A673 (cell line): ENCODE measurements around the gene ADGRD1.

Experiments used
- EZH2 ChIP-seq: fragments of 200-600 bp; sonication (generic); IDR thresholded peaks from 2 replicates; pipeline ENCODE4 v1.6.1; 2017; ENCODE audit warnings: borderline replicate concordance, low read depth, mild to moderate bottlenecking, mixed read lengths, antibody characterized with exemption, low read length; ENCODE audit not compliant: poor library complexity, severe bottlenecking
- TF ChIP-seq, protein P1 (sequence below): fragments of 300-800, 200-600 bp; sonication (generic); conservative IDR thresholded peaks from 2 replicates; pipeline ENCODE4 v1.5.1; 2017; ENCODE audit warnings: low read depth, mild to moderate bottlenecking, antibody characterized with exemption, low read length, moderate library complexity, mixed read lengths

DNA sequence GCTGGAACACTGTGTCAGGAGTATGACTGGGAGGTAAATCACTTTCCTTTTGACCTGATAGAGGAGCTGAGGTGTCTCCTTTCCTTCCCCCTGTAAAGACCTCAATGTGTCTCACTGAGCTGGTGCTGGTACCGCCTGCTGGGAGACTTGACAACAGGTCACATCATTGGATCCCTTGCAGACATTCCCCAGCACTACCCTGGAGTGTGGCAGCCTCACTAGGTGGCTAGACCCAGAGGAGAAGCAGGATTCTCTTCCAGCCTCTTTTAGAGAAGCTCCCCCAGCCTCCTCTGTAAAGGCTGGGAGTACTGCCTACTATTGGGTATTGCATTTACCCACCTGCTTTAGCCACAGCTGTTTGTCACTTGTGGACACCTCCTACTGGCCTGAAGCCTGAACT is 223.9 kb downstream of the ADGRD1 start:
- TF ChIP-seq, protein P1, sequence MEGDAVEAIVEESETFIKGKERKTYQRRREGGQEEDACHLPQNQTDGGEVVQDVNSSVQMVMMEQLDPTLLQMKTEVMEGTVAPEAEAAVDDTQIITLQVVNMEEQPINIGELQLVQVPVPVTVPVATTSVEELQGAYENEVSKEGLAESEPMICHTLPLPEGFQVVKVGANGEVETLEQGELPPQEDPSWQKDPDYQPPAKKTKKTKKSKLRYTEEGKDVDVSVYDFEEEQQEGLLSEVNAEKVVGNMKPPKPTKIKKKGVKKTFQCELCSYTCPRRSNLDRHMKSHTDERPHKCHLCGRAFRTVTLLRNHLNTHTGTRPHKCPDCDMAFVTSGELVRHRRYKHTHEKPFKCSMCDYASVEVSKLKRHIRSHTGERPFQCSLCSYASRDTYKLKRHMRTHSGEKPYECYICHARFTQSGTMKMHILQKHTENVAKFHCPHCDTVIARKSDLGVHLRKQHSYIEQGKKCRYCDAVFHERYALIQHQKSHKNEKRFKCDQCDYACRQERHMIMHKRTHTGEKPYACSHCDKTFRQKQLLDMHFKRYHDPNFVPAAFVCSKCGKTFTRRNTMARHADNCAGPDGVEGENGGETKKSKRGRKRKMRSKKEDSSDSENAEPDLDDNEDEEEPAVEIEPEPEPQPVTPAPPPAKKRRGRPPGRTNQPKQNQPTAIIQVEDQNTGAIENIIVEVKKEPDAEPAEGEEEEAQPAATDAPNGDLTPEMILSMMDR = no peak
- TF ChIP-seq EZH2 = no peak
